ENCODE results near the gene DPF1. TPM values are rescaled to one million over a fixed set of nuclear protein-coding genes. Genes with fewer than 3 reads are reported as not detected.

The DPF1 gene
- total RNA-seq, 4 donors from 2014 or later: 0.44 to 2.5 TPM; not detected in 2

DNA sequence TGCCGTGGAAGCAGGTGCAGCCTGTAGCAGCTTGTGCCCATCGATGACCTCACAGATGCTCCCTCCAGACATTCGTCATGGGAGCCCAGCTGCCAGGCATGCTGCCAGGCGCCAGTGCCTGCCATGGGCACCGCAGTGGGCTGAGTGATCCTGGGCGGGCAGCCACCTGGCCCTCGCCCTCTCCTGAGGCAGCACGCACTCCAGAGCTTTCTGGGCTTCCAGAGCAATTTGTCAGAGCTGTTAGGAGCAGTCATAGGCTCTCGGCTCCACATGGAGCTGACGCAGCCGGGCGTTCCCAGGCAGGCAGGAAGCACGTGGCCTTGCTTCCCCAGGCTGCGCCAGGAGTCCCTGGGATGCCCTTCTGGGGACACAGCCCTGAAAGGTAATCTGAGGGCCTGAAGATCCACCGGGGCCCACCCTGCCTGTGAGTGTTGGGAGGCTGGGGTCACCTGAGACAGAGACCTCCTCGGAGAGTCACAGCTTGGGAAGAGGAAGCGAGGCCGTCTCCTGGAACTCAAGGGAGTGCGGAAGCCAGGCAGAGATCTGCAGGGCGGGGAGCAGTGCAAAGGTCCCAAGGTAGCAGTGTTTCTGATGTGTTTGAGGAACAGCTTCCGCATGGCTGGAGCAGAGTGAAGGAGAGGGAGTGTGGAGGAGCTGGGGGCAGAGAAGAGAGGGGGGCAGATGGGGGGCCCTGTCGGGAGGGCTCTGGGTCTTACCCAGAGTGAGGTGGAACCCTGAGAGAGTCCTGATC is 50.6 kb downstream of the DPF1 start:
- 48 to 74% methylated on average over 7 to 10 of the region's 22 CpGs for WGBS, 2 donors
- Histone ChIP-seq H3K4me3 (no peak overlapping the region), H3K4me1 (peaks cover 0 to 12% (median 4%) of the 10 kb centered on the region in 3 donors), H3K9me3 (no peaks in the 10 kb centered on the region), H3K27ac (peak overlapping the region in 3 of 4 donors; percentile 47 to 73 (median 71)), H3K36me3 (peaks cover 0 to 10% (median 0%) of the 10 kb centered on the region in 3 donors), H3K27me3 (no peaks in the 10 kb centered on the region)
- TF ChIP-seq, protein P1, sequence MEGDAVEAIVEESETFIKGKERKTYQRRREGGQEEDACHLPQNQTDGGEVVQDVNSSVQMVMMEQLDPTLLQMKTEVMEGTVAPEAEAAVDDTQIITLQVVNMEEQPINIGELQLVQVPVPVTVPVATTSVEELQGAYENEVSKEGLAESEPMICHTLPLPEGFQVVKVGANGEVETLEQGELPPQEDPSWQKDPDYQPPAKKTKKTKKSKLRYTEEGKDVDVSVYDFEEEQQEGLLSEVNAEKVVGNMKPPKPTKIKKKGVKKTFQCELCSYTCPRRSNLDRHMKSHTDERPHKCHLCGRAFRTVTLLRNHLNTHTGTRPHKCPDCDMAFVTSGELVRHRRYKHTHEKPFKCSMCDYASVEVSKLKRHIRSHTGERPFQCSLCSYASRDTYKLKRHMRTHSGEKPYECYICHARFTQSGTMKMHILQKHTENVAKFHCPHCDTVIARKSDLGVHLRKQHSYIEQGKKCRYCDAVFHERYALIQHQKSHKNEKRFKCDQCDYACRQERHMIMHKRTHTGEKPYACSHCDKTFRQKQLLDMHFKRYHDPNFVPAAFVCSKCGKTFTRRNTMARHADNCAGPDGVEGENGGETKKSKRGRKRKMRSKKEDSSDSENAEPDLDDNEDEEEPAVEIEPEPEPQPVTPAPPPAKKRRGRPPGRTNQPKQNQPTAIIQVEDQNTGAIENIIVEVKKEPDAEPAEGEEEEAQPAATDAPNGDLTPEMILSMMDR (IDR thresholded peaks at IDR 0.05): no peak
- no peak for DNase-seq
- intact Hi-C loops (cut with DNase I): no loop called here

- H3K27ac ChIP-seq: no peak overlapping the region
- 83 to 84% methylated on average over 7 of the region's 8 CpGs for WGBS, 2 donors
Observed at GRCh38 chr19:38172001-38172400, 52.0 kb downstream of the DPF1 start.

DNA sequence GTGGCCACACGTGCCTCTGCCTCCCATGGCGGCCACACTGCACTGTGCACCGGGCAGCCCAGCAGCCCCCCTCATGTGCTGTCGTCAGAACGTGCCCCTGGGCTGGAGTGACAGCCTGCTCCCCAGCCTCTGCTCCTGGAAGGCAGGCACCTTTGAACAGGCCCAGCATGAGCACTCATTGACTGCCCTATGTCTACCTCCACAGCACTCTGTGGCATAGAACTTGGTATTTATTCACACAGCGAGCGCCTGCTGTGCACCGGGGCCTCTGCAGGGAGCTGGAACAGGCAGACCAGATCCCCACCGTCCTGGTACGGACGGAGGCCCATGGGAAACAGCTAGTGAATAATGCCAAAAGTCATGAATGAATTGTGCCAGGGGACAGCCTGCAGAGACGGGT is 53.7 kb downstream of the DPF1 start:
- WGBS, 2 donors: 84 to 90% methylated on average over 11 to 12 of the region's 12 CpGs
- Histone ChIP-seq H3K4me1 (peaks cover 0 to 12% (median 4%) of the 10 kb centered on the region in 3 donors), H3K9me3 (no peaks in the 10 kb centered on the region), H3K36me3 (peaks cover 0 to 41% (median 0%) of the 10 kb centered on the region in 3 donors), H3K27ac (no peak overlapping the region), H3K4me3 (no peak overlapping the region), H3K27me3 (no peaks in the 10 kb centered on the region)
- DNase-seq: no peak
- intact Hi-C loops (cut with DNase I): no loop called here
- no peak for TF ChIP-seq POLR2A (IDR thresholded peaks at IDR 0.05)
- TF ChIP-seq, protein P1 (IDR thresholded peaks at IDR 0.05): no peak

More at GRCh38 chr19:38172001-38172400, 52.0 kb downstream of the DPF1 start:
- H3K27me3 ChIP-seq: no peaks in the 10 kb centered on the region
- H3K36me3 ChIP-seq: peaks cover 0 to 24% (median 0%) of the 10 kb centered on the region in 3 donors
- no peak overlapping the region for H3K4me3 ChIP-seq
- intact Hi-C loops (cut with DNase I): no loop called here
- H3K9me3 ChIP-seq: no peaks in the 10 kb centered on the region
- DNase-seq: no peak
- TF ChIP-seq POLR2A (IDR thresholded peaks at IDR 0.05): no peak
- TF ChIP-seq, protein P1 (IDR thresholded peaks at IDR 0.05): no peak
- peaks cover 0 to 12% (median 4%) of the 10 kb centered on the region in 3 donors for H3K4me1 ChIP-seq

- Histone ChIP-seq H3K9me3 (no peaks in the 10 kb centered on the region), H3K4me1 (peaks cover 0 to 9% (median 2%) of the 10 kb centered on the region in 3 donors), H3K27me3 (no peaks in the 10 kb centered on the region), H3K36me3 (peaks cover 4 to 58% (median 7%) of the 10 kb centered on the region in 3 donors), H3K27ac (no peak overlapping the region), H3K4me3 (no peak overlapping the region)
- TF ChIP-seq, protein P1 (IDR thresholded peaks at IDR 0.05): no peak
- TF ChIP-seq POLR2A (IDR thresholded peaks at IDR 0.05): no peak
- intact Hi-C loops (cut with DNase I): no loop called here
- no peak for DNase-seq
- 79 to 85% methylated on average over 4 of the region's 4 CpGs for WGBS, 2 donors
Observed at GRCh38 chr19:38168637-38169036, 55.4 kb downstream of the DPF1 start.

GRCh38 chr19:38165335-38165734 is 58.7 kb downstream of the DPF1 start:
- WGBS, 2 donors: 95% methylated on average over 4 to 6 of the region's 6 CpGs
- no peaks in the 10 kb centered on the region for H3K4me1 ChIP-seq
- H3K9me3 ChIP-seq: peaks cover 0 to 14% (median 10%) of the 10 kb centered on the region in 3 donors
- intact Hi-C loops (cut with DNase I): no loop called here
- no peaks in the 10 kb centered on the region for H3K27me3 ChIP-seq
- H3K4me3 ChIP-seq: no peak overlapping the region
- TF ChIP-seq POLR2A (IDR thresholded peaks at IDR 0.05): no peak
- TF ChIP-seq, protein P1 (IDR thresholded peaks at IDR 0.05): no peak
- DNase-seq: no peak
- H3K27ac ChIP-seq: no peak overlapping the region
- H3K36me3 ChIP-seq: peaks cover 7 to 88% (median 13%) of the 10 kb centered on the region in 3 donors

Measured in esophagus squamous epithelium (tissue), 5 donors.